BE2C (cell line): ENCODE measurements around the gene UBE2E2.

Experiments
- DNase-seq: peaks from one replicate; pipeline ENCODE4 v3.0.0-alpha.2; 2020
- H3K27me3 ChIP-seq: fragments of 250-450 bp; sonication (Bioruptor Pico); 2 replicates; pipeline ENCODE4 v1.5.1; 2020; ENCODE audit warnings: mild to moderate bottlenecking
- H3K36me3 ChIP-seq: fragments of 250-450 bp; sonication (Bioruptor Pico); 2 replicates; pipeline ENCODE4 v1.5.1; 2020; ENCODE audit warnings: mild to moderate bottlenecking
- H3K4me1 ChIP-seq: fragments of 250-450 bp; sonication (Bioruptor Pico); 2 replicates; pipeline ENCODE4 v1.5.1; 2020
- H3K4me3 ChIP-seq: 2 replicates; pipeline ENCODE4 v1.5.1; 2011; ENCODE audit warnings: low read depth, low read length
- H3K9me3 ChIP-seq: fragments of 250-450 bp; sonication (Bioruptor Pico); 2 replicates; pipeline ENCODE4 v1.5.1; 2020
- CTCF ChIP-seq: IDR thresholded peaks from 2 replicates; pipeline ENCODE4 v1.5.1; 2012; ENCODE audit warnings: mild to moderate bottlenecking, low read depth, low read length

The UBE2E2 gene

GRCh38 chr3:23452408-23452807, 249.3 kb downstream of the UBE2E2 start:
- Histone ChIP-seq H3K27me3 (no peaks in the 10 kb centered on the region), H3K4me1 (no peaks in the 10 kb centered on the region), H3K36me3 (no peaks in the 10 kb centered on the region), H3K9me3 (no peaks in the 10 kb centered on the region), H3K4me3 (no peak overlapping the region)
- TF ChIP-seq CTCF = no peak
- no peak for DNase-seq

GRCh38 chr3:23455084-23455483, 252.0 kb downstream of the UBE2E2 start:
- H3K36me3 ChIP-seq = no peaks in the 10 kb centered on the region
- no peaks in the 10 kb centered on the region for H3K4me1 ChIP-seq
- no peak overlapping the region for H3K4me3 ChIP-seq
- no peaks in the 10 kb centered on the region for H3K27me3 ChIP-seq
- DNase-seq = no peak
- no peaks in the 10 kb centered on the region for H3K9me3 ChIP-seq
- TF ChIP-seq CTCF = no peak

- H3K36me3 ChIP-seq = no peaks in the 10 kb centered on the region
- no peaks in the 10 kb centered on the region for H3K4me1 ChIP-seq
- H3K4me3 ChIP-seq = no peak overlapping the region
- no peaks in the 10 kb centered on the region for H3K27me3 ChIP-seq
- no peak for TF ChIP-seq CTCF
- no peaks in the 10 kb centered on the region for H3K9me3 ChIP-seq
- no peak for DNase-seq
Observed at GRCh38 chr3:23455775-23456174, 252.6 kb downstream of the UBE2E2 start.

- no peaks in the 10 kb centered on the region for H3K36me3 ChIP-seq
Observed at GRCh38 chr3:23457697-23458096, 254.6 kb downstream of the UBE2E2 start.

GRCh38 chr3:23459465-23459864, 256.3 kb downstream of the UBE2E2 start:
- H3K36me3 ChIP-seq = no peaks in the 10 kb centered on the region
- H3K4me1 ChIP-seq = no peaks in the 10 kb centered on the region
- no peaks in the 10 kb centered on the region for H3K27me3 ChIP-seq
- no peak for DNase-seq
- no peak for TF ChIP-seq CTCF
- no peak overlapping the region for H3K4me3 ChIP-seq
- H3K9me3 ChIP-seq = no peaks in the 10 kb centered on the region

More at GRCh38 chr3:23457697-23458096, 254.6 kb downstream of the UBE2E2 start:
- Histone ChIP-seq H3K9me3 (no peaks in the 10 kb centered on the region), H3K27me3 (no peaks in the 10 kb centered on the region), H3K4me1 (no peaks in the 10 kb centered on the region), H3K4me3 (no peak overlapping the region)
- no peak for TF ChIP-seq CTCF
- DNase-seq = no peak

- no peak for TF ChIP-seq CTCF
- DNase-seq = no peak
- H3K9me3 ChIP-seq = no peaks in the 10 kb centered on the region
Observed at GRCh38 chr3:23459889-23460546, 256.9 kb downstream of the UBE2E2 start.

More at GRCh38 chr3:23459889-23460546, 256.9 kb downstream of the UBE2E2 start:
- no peaks in the 10 kb centered on the region for H3K4me1 ChIP-seq
- H3K4me3 ChIP-seq = no peak overlapping the region
- no peaks in the 10 kb centered on the region for H3K36me3 ChIP-seq
- no peaks in the 10 kb centered on the region for H3K27me3 ChIP-seq
